Inflammatory macrophage treated with lipopolysaccharide for 1 hour (primary cell): ENCODE data around the gene STAT3.

Experiments
- DNase-seq, 2 donors: peaks; one replicate each; pipeline ENCODE4 v3.0.0-alpha.2; 2020 to 2022

Gene STAT3

DNA sequence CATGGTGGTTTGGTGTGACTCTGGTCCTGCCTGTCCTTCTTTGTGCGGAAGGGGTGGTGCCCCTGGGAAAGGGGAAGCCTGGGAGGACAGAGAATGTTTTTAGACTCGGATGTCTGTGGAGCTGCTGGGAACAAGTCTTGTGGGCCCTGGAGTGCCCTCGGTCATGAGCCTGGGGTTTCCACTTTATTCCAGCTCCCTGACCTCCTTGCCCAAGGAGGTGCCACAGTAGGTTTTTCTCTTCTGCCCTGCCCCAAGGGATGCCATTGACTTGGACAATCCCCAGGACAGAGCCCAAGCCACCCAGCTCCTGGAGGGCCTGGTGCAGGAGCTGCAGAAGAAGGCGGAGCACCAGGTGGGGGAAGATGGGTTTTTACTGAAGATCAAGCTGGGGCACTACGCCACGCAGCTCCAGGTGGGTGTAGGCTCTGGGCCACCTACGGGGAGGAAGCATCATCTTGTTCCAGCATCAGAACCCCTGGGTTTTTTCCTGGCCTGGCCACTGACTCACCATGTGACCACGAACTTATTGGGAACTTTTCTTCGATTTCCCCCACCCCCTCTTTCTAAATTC is 98.5 kb downstream of the STAT3 start:
- peak; percentile 85 to 92 for DNase-seq

DNA sequence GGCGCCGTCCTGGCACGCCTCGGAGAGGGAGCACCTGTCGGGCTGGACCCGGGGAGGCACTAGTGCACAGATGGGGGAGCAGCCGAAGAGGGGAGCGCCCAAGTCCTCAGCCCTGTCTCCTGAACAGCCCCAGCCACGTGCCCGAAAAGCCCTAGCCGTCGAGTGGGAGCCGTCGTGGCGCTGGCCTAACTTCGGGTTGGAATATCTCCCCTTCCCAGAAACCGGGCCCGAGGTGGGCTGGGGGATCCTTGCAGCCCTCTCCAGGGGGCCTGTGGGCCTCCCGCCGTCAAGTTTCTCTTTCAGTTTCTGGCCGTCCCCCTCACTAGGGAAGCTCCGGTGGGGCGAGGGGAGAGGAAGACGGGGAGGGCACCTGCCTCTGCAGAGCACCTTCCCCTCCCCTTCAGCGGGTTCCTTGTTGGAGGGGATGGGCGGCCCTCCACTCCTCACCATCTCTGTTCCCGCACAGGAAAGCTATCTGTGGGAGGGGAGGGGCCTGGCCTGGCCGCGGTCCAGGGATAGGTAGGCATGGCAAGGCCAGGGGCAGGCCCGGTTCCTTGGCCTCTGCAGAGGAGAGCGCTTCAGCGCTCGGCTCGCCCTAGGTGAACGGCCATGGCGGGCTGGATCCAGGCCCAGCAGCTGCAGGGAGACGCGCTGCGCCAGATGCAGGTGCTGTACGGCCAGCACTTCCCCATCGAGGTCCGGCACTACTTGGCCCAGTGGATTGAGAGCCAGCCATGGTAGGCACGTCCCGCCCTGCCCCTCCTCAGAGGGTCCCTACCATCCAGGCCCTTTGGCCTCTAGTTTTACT is 99.2 kb downstream of the STAT3 start:
- DNase-seq = peak in 1 of 2 donors; percentile 39

DNA sequence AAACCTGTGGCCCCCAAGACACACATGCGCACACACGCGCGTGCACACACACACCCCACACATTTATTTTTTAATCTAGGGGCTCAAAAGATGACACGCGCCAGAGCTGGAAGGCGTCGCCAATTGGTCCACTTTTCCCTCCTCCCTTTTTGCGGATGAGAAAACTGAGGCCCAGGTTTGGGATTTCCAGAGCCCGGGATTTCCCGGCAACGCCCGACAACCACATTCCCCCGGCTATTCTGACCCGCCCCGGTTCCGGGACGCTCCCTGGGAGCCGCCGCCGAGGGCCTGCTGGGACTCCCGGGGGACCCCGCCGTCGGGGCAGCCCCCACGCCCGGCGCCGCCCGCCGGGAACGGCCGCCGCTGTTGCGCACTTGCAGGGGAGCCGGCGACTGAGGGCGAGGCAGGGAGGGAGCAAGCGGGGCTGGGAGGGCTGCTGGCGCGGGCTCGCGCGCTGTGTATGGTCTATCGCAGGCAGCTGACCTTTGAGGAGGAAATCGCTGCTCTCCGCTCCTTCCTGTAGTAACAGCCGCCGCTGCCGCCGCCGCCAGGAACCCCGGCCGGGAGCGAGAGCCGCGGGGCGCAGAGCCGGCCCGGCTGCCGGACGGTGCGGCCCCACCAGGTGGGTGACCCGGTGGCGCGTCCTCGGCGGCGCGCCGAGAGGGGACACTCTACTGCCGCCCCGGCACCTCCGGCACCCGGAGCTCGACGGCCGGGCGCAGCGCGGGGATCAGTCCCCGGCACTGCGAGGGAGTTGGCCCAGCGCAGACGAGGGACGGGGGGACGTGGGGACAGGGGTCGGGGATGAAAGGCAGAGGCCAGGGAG is 100.1 kb downstream of the STAT3 start, which contains the start of gene STAT5A:
TSS of gene STAT5A (plus strand) at position 522 of the 826 bp plus-strand sequence. CDS start 914 bp downstream, outside the sequence.
- DNase-seq = peak; percentile 93 to 94

DNA sequence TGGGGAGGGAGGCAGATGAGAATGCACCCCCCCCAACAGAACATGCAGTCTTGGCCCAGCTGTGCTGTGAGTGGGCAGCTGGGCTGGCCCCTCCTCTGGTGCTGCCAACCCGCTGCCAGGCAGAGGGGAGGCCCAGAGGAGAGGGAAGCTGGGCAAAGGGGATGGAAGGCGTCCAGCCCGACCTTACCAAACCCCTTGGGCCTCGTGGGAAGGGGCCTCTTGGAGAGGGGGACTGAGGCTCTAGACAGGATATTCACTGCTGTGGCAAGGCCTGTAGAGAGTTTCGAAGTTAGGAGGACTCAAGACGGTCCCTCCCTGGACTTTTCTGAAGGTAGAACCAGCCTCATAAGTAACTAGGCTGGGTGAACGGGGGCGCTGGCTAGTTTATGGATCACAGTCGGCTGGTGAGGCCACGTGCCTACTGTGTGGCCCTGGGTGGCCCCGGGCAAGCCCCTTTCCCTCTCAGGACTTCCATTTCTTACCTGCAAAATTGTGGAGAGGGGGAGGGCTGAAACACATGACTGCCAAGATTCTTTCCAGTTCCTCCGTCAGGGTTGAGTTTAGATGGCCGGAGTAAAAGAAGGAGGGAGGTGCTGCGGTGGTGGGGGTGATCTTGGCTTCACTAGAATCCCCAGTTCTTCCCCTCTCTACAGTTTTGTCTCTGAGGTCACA is 100.8 kb downstream of the STAT3 start:
- DNase-seq = peak; percentile 51 to 79

DNA sequence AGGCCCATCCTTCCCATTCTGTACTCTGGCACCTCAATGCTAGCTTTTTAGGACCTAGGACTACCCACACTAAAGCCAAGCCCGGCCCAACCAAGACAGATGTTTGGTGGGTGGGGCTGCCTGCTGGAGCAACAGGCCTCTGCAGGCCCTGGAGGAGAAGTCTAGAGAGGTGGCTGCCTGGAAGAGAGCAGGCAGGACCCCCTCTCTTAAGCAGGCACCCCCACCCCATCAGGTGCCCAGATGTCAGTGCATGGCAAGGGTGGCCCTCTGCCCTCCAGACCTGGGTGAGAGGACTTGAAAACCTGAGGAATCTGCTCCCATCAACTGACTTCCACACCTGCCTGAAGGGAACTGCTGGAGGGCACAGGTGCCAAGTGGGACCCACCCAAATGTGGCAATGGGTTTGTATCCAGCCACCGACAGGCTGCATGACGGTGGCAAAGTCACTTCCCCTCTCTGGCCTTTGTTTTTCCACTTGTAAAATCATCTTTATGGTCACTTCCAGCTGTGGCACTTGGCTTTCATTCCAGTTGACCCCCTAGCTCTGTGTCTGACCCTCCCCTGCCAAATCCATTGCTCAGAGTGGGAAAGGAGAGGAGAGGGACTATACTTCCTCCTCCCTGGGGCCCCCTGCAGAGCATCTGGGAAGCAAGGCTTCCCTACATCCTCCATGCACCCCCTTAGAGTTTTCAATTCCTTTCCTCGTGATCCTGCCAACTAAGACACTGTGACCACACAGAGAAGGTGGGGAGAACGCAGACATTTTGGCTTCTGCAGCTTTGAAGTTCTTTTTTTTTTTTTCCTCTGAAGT is 101.6 kb downstream of the STAT3 start:
- peak in 1 of 2 donors; percentile 56 for DNase-seq

DNA sequence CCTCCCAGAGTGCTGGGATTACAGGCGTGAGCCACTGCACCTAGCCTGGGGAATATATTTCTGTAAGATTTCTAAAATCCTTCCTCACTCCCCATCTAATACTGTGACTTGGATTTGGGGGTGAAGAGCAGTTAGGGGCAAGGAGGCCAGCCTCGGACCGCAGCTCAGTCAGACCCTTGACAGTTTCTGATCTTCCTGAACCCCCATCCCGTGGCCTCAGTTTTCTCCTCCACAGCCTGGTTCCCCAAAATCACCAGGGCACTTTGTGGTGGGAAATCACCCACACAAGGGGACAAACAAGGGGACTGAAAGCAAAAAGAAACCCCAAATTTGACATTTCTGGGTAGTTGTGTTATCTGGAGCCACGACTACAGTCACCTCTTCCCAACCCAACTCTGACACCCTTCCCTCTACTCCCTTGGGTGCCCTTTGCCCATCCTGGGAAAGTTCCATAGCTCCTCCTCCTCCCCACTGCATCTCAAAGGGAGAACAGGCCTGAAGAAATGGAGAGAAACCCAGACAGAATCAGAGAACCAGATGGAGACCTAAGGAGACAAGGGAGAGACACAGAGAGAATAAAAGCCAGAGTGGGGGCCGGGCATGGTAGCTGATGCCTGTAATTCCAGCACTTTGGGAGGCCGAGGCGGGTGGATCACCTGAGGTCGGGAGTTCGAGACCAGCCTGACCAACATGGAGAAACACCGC is 102.7 kb downstream of the STAT3 start:
- DNase-seq = no peak

DNA sequence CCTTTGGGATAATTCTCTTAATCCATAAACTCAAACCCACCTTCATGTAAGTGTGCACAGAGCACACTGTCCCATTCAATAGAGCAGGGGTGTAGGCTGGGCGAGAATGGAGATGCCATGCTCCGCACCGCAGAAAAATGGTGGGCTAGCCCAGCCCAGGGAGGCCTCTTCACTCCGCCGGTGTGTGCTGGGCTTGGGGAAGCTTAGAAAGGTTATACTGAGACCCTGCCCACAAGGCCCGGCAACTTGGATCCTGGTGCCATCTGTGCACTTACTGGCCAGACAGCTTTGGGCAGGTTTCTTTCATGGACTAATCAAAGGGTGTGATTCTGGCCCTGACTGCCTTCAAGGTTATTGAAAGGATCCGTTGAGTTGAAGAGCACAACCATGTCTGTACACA is 103.7 kb downstream of the STAT3 start:
- no peak for DNase-seq

DNA sequence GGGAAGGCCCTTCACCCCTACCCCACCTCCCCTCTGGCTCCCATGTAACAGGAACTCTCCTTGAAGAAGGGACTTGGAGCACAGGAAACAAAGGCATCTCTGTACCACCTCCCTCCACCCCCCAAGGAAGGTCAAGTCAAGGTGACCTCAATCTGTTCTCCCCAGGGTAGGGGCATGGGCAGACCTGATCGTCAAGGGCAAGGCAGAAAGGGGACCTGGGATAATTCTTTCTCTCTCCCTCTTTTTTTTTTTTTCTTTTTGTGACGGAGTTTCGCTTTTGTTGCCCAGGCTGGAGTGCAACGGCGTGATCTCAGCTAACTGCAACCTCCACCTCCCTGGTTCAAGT is 104.2 kb downstream of the STAT3 start:
- DNase-seq = no peak

DNA sequence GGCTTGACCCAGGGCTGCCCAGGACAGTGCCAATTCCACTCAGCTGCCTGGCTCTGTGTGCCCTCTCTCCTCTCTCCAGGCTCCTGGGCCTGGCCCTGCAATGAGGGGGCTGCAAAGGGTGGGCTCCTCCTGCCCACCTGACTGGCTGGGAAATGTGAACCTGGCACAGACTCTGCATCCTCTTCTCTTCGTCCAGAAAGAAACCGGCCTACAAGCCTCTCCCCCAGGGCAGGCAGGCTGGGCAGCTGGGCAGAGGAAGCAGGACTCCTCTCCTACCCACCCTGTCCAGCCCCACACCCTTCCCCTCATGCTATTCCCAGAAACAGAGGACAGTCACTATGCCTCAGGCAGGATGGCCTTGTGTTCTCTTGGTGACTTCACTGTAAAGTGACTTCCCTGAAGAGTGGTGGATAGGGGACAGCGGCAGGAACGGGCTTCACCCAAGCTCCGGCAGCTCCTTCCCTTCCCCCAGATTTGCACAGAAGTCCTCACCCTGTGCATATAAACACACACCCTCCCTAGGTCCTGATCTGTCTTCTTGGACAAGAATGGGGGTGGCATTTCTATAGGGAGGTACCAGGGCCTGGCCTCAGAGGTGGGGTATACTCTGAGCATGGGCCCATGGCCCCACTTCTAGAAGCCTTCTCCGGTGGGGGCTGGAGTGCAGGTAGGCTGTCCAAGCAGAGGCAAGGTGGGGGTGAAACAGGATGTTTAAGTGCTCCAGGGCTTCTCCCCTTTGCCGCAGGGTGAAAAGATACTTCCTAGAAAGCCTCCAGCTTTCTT is 104.8 kb downstream of the STAT3 start:
- DNase-seq = no peak

DNA sequence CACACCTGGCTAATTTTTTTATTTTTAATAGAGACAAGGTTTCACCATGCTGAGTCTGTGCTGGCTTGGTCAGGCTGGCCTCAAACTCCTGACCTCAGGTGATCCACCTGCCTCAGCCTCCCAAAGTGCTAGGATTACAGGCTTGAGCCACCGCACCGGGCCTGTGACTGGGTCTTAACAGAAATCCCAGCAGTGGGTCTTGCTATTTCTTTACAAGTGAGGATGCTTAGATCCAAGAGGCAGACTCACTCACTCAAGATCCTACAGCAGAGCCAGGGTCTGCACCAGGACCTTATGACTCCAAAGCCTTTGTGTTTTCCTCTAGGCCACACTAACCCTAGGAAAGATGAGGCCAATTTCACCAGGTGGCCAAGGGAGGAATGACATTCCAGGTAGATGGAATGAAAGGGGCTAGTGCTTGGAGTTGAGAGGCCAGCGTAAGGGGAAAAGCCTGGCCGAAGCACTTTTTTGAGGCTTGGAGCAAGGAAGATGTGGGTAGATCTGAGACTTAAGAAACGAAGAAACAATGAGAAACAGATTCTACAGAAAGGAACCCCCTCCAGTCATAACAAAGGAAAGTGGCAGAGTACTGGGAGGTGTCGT is 105.7 kb downstream of the STAT3 start:
- DNase-seq = no peak

DNA sequence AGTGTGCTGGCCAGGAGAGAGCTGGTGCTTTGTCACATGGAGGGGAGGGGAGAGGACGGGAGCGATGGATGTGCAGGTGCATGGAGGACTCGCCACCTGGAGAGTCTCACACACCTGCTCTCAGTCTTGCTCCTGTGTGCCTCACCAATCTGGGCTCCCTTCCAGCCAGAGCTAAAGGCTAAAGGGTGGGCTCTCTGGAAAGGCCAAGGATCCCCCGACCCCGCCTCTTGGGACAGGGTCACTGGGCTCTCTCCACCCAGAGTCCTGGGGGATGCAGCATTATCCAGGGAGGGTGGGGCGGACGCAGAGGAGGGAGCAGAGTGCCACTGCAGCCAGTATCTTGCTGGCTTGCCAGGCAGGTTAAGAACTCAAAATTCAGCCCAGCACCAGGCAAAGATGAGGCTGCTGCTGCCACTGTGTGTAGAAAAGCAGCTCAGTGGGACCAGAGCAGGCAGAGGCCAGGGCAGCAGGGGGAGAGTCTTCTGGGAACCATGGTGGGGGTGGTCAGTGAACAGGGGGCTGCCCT is 106.6 kb downstream of the STAT3 start:
- no peak for DNase-seq

DNA sequence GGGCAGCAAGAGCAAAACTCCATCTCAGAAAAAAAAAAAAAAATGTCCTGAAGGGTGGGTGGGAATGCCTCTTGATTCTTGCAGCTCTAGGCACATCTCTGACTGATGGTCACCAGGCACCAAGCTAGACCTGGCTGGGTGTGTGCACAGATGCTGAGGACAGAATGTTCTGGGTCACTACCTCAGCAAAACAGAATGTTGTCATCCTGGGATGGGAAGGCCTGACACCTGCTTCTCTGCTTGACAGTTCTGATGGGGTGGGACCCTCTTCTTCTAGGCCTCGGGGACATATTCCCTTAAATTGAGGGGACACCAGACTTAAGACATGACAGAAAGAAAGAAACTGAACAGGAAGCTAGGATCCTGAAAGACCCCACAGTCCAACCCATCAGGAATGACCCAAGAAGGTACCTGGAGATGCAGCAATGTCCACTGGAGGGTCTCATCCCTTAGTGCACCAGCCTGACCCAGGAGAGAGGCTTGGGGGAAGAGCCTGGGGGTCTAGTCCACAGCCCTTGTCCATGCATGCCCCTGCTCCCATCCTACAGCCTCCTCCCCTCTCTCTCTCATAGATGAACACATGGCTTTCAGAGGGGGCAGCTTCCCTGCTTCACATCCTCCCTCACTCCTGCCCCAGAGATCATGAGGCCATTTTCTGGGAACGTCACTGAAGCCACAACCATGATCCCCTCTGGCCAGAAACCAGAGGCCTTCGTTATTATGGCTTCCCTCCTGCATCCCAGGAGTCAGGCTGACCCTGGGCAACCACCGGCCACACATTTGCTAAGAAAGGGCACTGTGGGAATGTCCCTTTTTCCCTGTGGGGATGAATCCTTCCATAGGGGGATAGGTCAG is 108.2 kb downstream of the STAT3 start:
- no peak for DNase-seq

DNA sequence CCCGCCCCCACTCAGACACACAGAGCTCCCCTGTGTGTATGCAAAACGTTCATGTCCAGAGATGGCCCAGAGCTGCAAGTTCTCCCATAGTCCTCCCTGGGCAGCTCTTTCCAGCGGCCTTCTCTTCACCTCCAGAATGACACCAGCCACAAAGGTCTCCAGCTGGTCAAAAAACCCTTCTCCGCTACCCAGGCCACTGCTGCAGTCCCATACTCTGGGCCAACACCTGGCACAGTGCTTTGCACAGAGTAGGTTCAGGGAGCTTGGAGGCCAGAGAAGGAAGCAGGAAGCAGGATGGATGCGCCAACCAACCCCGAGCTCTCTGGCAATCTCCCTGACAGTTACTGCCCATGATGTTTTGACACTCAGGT is 110.9 kb downstream of the STAT3 start:
- DNase-seq = no peak

DNA sequence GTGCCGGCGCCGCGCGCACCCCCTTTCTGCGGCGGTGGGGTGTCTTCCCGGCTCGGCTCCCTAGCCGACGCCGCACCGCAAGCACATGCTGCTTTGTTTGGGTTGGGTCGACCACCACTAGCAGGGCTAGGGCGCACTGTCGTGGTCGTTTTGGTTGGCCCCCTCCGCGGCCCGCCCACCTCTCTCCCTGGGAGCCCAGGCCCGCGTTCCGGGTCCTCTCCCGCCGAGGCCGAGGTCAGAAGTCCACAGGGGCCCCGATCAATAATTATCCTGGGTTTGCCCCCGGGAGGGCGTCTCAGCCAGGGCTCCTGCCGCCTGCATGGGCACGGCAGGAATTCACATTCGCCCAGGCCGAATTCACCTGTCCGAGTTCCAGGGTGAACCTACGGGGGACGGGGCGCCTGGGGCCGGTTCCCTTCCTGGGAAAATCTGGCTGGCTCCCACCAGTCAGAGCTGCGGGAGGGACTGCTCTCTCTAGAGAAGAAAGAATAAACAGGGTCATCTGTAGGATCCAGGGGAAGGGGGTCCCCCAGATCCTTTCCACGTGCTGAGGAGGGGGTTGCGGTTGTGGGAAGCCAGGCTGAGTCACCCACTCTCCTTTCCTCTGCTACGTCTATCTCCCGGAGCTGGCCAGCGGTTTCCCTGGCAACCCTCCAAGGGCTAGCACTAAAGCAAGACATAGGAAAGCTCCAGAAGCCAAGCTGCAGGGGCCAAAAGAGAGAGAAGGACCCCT is 111.5 kb downstream of the STAT3 start:
- DNase-seq = peak in 1 of 2 donors; percentile 26

DNA sequence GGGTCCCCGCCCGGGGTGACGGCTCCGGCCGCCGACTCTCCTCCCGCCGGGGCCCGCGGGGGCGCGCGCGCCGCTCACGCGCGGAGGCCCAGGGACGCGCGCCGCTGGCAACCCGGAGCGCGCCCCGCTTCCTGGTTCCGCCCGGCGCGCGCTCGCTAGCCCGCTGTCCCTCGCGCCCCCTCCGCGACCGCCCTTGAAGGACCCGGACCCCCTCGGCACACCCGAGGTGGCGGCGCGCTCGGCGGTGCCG is 112.0 kb downstream of the STAT3 start, which contains the start of gene STAT5B:
TSS of gene STAT5B (minus strand) at position 33 of the 250 bp plus-strand sequence. CDS start 44,264 bp downstream, outside the sequence.
- peak; percentile 57 to 66 for DNase-seq

DNA sequence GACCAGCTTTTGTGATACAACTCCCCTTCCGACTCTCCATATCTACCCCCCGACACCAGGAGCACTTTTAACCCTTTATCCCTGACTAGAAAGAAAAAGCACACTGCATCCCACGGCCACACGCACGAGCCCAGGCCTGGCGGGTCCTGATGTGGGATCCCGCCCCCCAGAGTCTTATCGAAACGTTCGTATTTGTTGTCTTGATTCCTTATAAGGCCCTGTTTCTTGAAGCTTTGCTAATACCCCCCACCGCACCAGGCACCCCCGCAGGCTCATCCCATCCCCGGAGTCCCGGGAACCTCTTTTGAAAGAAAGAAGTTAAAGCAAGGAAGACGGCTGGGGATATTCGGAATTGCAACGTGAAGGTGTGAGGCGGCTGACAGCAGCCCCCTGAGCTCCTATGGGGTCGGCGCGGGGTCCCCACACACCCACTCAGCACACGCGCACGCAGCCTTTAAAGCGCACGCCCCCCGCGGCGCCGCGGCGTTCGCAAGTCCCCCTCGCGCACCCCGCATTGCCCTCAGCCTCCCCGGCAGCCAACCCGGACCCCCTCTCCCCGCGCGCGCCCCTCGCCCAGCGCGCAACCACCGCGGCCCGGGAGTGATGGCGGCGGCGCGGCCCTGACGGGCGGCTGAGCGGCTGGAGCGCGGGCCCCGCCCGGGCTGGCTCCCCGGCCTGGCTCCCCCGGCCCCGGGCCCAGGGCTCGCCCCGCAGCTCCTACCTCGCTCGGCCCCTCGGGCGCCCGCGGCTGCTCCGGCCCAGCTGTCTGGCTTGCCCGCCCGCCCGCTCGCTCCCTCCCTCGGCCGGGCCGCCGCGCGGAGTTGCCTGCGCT is 112.5 kb downstream of the STAT3 start:
- no peak for DNase-seq

DNA sequence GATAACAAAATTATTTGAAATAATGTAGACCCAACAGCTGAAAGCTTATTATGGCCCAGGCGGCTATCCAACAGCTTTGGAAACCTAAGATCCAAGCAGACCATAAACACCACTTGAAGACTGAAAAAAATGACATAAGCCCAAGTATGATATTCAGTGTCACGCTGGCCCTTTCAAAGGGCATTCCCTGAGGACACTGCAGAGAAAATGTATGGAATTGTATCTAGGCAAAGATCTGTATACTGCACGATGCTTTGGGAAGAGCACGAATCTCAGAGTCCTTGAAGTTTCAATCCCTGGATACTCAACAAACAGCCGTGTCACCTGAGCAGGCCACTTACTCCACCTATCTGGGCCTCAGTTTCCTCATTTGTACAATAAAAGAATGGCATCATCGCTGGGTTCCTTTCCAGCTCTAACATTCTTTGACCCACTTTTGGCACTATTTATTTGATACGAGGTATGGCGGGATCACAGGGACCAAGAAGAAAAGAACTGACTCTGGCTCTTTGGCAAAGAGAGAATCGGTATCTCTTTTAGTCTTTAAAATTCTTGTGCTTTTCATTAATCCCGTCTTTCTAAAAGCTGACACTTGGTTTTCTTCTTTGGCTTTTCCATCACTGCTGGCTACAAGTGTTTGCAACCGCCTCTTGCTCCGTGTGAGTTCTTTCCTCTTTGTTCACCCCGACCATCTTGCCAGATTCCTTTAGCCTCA is 113.3 kb downstream of the STAT3 start:
- DNase-seq = no peak
